ENCODE data around the gene PLD5.
"Not testable (repeated sequence)": the region's sequence is repeated elsewhere in the genome, so short reads cannot be mapped to it uniquely, and the experiment has no call there.

The PLD5 gene

DNA sequence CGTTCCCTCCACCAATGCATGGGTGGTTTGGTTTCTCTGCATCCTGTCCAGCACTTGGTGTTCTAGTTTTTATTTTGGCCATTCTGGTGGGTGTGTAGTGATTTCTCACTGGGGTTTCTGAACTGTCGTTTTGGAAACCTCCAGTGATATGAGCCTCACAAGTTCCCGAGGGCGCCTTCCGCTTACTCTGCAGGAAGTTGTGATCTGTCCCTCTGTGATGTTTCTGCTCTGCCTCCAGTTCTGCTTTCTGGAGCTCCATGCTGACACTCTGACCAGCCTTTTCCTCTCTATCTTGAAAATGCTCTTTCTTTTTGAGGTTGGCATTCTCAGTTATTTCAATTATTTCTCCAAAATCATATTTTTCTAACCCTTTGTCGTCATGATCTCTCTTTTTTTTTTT lies 111.6 kb downstream of the PLD5 start:
- no peak for DNase-seq

- no peak for DNase-seq
These were observed 112.6 kb downstream of the PLD5 start for GRCh38 chr1:242411901-242412300.

- DNase-seq: no peak
These were observed 118.5 kb downstream of the PLD5 start for GRCh38 chr1:242405947-242406346.

- DNase-seq: no peak
These were observed 120.2 kb downstream of the PLD5 start for GRCh38 chr1:242404296-242404695.

DNA sequence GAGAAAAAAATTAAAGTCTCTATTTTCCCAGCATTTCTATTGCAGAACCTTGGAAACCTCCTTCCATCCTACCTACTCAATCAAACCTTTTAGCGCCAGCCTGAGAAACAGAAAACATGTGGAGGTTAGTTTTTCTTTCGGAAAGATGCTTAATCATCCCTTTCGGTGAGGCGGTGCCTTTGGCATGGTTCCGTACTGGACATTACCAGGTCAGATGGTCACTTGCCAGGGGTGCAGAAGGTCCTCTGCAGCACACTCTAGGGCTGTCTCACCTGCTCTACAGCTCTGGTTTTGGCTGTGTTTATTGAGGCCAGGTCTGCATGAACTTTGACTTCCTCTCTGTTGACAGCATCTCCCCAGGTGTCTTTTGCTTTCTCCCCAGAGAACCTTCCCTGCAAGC lies 121.5 kb downstream of the PLD5 start:
- DNase-seq: no peak

DNA sequence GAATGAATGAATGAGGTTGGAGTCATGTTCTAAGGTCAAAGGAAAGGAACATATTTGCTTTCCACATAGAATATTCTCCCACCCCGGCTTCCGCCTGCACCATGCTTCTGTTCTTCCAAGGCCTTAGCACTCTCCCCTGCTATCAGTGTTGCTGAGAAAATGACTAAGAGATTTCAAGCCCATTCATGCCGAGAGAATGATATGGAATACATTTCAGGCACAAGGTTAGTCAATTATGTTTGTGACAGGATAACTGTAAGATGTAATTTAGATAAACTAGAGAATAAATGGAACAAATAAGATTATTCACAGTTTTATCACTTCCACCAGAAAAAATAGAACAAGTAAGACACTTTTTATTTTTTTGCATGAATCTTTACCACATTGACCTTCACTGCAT lies 122.6 kb downstream of the PLD5 start:
- no peak for DNase-seq

DNA sequence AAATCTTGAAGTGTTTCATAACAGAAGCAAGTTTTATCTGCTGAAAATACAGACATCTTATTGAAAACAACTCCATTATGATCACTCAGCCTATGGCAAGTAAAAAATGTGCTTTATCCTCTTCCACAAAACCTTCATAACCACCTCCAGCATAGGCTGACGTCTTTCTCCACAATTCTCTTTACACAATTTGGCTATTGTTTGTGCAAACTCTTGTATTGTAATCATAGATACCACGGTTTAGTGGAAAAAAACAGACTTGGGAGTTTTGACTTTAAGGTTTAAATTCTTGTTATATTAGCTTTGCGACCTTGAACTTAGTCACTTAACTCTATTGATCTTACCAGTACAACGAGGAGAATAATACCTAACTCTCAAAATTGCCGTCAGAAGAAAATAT lies 126.1 kb downstream of the PLD5 start:
- no peak for DNase-seq

DNA sequence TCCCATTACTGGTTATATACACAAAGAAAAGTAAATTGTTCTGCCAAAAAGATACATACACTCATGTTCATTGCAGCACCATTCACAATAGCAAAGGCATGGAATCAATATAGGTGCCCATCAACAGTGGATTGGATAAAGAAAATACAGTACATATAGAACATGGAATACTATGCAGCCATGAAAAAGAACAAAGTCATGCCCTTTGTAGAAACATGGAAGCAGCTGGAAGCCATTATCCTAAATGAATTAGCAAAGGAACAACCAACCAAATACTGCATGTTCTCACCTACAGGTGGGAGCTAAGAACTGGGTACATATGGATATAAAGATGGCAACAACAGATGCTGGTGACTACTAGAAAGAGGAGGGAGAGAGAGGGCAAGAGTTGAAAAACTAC lies 132.6 kb downstream of the PLD5 start:
- DNase-seq: no peak

DNA sequence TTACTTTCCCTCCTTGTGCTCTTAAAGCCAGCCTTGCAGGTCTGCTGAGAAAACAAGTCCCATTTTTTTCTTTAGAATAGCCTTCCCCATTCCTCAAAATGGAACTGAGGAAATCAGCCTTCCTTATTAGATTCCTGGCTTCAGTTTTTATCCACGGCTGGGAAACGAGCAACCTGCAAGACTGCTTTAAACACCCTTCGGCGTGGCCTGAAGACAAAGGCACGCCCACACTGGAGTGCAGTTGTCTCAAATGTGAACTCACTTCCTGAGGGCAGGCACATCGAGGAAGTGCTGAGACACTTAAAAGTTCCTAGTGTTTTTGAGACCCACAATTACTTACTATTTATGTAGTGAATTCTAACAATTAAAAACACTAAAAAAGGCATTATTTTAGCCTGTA lies 148.4 kb downstream of the PLD5 start:
- not testable (repeated sequence) for DNase-seq

- not testable (repeated sequence) for DNase-seq
These were observed 174.1 kb downstream of the PLD5 start for GRCh38 chr1:242350446-242350845.

GRCh38 chr1:242349636-242350035 lies 174.9 kb downstream of the PLD5 start:
- no peak for DNase-seq

- DNase-seq: not testable (repeated sequence)
These were observed 193.6 kb downstream of the PLD5 start for GRCh38 chr1:242330865-242331264.

GRCh38 chr1:242327381-242327780 lies 197.1 kb downstream of the PLD5 start:
- not testable (repeated sequence) for DNase-seq

GRCh38 chr1:242321981-242322380 lies 202.5 kb downstream of the PLD5 start:
- not testable (repeated sequence) for DNase-seq

DNA sequence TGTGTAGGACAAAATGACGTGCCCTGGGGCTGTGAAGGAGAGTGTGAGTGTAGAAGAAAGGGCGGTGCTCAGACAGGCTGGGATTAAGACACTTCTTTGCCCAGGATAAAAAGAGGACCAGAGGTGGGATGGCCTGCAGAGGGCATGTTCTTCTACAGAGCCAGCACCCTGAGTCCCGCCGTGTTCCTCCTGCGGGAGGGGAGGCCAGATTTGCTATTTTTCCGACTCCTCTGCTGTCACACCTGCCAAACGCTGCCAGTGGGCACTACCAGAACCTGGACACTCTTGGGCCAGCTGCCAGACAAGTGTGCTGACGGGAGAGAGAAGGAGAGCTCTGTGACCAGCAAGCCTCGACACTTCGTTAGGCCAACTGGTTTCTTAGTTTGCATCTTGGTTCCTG lies 206.4 kb downstream of the PLD5 start:
- DNase-seq: no peak

GRCh38 chr1:242314865-242315264 lies 209.6 kb downstream of the PLD5 start:
- not testable (repeated sequence) for DNase-seq

DNA sequence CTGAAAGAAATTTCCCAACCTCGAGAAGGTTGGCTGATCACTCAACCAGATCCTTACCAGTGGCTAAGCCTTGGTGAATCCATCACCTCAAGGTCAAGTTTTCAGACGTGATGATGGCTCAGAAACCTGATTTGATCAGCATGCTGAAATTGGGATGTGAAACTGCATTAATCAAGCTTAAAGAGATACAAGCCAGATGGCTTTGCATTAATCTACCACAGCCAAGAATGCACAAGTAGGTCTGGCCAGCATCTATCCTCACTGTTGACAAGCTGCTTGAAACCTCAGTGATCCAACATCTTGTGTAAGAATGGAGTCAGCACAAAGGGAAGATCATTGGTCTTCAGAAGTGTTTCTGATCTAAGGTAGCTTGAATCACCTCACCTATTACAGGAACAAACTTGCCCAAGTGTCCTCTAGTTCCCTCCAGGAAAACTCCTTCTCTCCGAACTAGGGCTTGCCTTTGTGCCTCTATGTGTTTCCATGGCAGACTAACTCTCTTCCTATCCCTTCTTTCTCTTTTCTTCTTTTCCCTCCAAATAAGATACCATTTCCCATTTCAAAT lies 210.3 kb downstream of the PLD5 start:
- not testable (repeated sequence) for DNase-seq

- DNase-seq: not testable (repeated sequence)
These were observed 215.8 kb downstream of the PLD5 start for GRCh38 chr1:242308681-242309080.

DNA sequence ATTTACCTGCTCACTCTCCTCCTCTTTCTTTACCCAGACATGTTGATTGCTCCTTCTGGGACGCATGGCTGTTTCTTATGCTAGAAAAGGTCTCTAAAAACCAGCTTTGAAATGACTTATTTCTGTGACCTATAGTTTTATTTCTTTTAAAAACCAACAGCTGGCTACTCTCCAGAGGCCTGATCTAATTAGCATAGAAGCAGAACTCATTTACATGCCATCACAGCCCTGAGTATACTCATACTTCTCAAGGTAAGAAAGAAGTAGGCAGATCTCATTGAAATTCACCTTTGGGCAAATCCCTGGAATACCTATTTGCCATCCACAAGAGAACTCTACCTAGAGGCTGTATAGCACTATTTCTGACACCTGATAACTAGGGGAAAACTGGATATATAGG lies 230.7 kb downstream of the PLD5 start:
- DNase-seq: not testable (repeated sequence)

GRCh38 chr1:242288067-242288466 lies 236.4 kb downstream of the PLD5 start:
- DNase-seq: not testable (repeated sequence)

- not testable (repeated sequence) for DNase-seq
These were observed 241.6 kb downstream of the PLD5 start for GRCh38 chr1:242282758-242283485.

- not testable (repeated sequence) for DNase-seq
These were observed 246.1 kb downstream of the PLD5 start for GRCh38 chr1:242278406-242278805.

GRCh38 chr1:242276769-242277168 lies 247.7 kb downstream of the PLD5 start:
- DNase-seq: not testable (repeated sequence)

GRCh38 chr1:242267004-242267403 lies 257.5 kb downstream of the PLD5 start:
- DNase-seq: not testable (repeated sequence)

- DNase-seq: not testable (repeated sequence)
These were observed 260.1 kb downstream of the PLD5 start for GRCh38 chr1:242264419-242264818.
